ENCODE data around the gene OXCT2. TPM values are rescaled to one million over a fixed set of nuclear protein-coding genes. Genes with fewer than 3 reads are reported as not detected.
"Not testable (repeated sequence)": the region's sequence is repeated elsewhere in the genome, so short reads cannot be mapped to it uniquely, and the experiment has no call there.

The OXCT2 gene
- polyA plus RNA-seq, 1 donor from 2014 or later = not detected

- TF ChIP-seq EP300 (conservative IDR thresholded peaks at IDR 0.05; ENCODE audit: poor library complexity, severe bottlenecking) = no peak
Measured at GRCh38 chr1:39781349-39781715, 10.2 kb upstream of the OXCT2 start (continued).

GRCh38 chr1:39779821-39780220 lies 8.7 kb upstream of the OXCT2 start:
- Histone ChIP-seq H3K9me2 (ENCODE audit: insufficient read depth, low read length) (no peaks in the 10 kb centered on the region), H3K9me3 (ENCODE audit: low read length) (no peaks in the 10 kb centered on the region), H3K4me2 (ENCODE audit: low read length) (no peak overlapping the region), H3K9ac (ENCODE audit: low read length) (no peak overlapping the region), H3K27ac (ENCODE audit: low read length) (no peak overlapping the region), H3K4me3 (ENCODE audit: low read length) (no peak overlapping the region), H3F3A (ENCODE audit: insufficient read depth, low read length, poor library complexity, severe bottlenecking) (no peaks in the 10 kb centered on the region), H3K27me3 (ENCODE audit: insufficient read depth, low read depth, low read length) (no peaks in the 10 kb centered on the region), H3K36me3 (ENCODE audit: insufficient read depth, low read length) (no peaks in the 10 kb centered on the region), H4K20me1 (ENCODE audit: insufficient read depth) (no peaks in the 10 kb centered on the region), H2AFZ (ENCODE audit: low read depth, low read length) (no peak overlapping the region), H3K79me2 (replicated peaks; ENCODE audit: insufficient read depth, low read length) (no peaks in the 10 kb centered on the region)
- TF ChIP-seq MXI1 (conservative IDR thresholded peaks at IDR 0.05; ENCODE audit: poor library complexity, severe bottlenecking) (no peak), TAF1 (IDR thresholded peaks at IDR 0.05; ENCODE audit: low read depth) (no peak), POLR2AphosphoS5 (IDR thresholded peaks at IDR 0.05) (no peak), EP300 (conservative IDR thresholded peaks at IDR 0.05; ENCODE audit: poor library complexity, severe bottlenecking) (no peak), REST (IDR thresholded peaks at IDR 0.05; ENCODE audit: borderline replicate concordance) (no peak), RAD21 (conservative IDR thresholded peaks at IDR 0.05) (no peak), EZH2 (IDR thresholded peaks at IDR 0.05; ENCODE audit: borderline replicate concordance, insufficient read depth, low read length, poor library complexity, severe bottlenecking) (no peak), CTCF (IDR thresholded peaks at IDR 0.05; ENCODE audit: poor library complexity, severe bottlenecking) (no peak), SMC3 (conservative IDR thresholded peaks at IDR 0.05; ENCODE audit: poor library complexity) (no peak)

GRCh38 chr1:39779137-39779536 lies 8.0 kb upstream of the OXCT2 start:
- H3K79me2 ChIP-seq (replicated peaks; ENCODE audit: insufficient read depth, low read length) = no peaks in the 10 kb centered on the region
- no peak overlapping the region for H3K4me3 ChIP-seq (ENCODE audit: low read length)
- H3F3A ChIP-seq (ENCODE audit: insufficient read depth, low read length, poor library complexity, severe bottlenecking) = no peaks in the 10 kb centered on the region
- no peaks in the 10 kb centered on the region for H3K27me3 ChIP-seq (ENCODE audit: insufficient read depth, low read depth, low read length)
- no peak overlapping the region for H2AFZ ChIP-seq (ENCODE audit: low read depth, low read length)
- no peak for TF ChIP-seq CTCF (IDR thresholded peaks at IDR 0.05; ENCODE audit: poor library complexity, severe bottlenecking)
- no peak for TF ChIP-seq RAD21 (conservative IDR thresholded peaks at IDR 0.05)
- no peak for TF ChIP-seq REST (IDR thresholded peaks at IDR 0.05; ENCODE audit: borderline replicate concordance)
- H3K27ac ChIP-seq (ENCODE audit: low read length) = no peak overlapping the region
- no peak overlapping the region for H3K9ac ChIP-seq (ENCODE audit: low read length)
- H3K36me3 ChIP-seq (ENCODE audit: insufficient read depth, low read length) = no peaks in the 10 kb centered on the region
- no peak overlapping the region for H3K4me2 ChIP-seq (ENCODE audit: low read length)
- no peaks in the 10 kb centered on the region for H3K9me3 ChIP-seq (ENCODE audit: low read length)
- H4K20me1 ChIP-seq (ENCODE audit: insufficient read depth) = no peaks in the 10 kb centered on the region
- H3K9me2 ChIP-seq (ENCODE audit: insufficient read depth, low read length) = no peaks in the 10 kb centered on the region

GRCh38 chr1:39778463-39779099 lies 7.4 kb upstream of the OXCT2 start:
- H3K36me3 ChIP-seq (ENCODE audit: insufficient read depth, low read length); H3F3A ChIP-seq (ENCODE audit: insufficient read depth, low read length, poor library complexity, severe bottlenecking); H3K27me3 ChIP-seq (ENCODE audit: insufficient read depth, low read depth, low read length); H3K4me3 ChIP-seq (ENCODE audit: low read length); H3K9me2 ChIP-seq (ENCODE audit: insufficient read depth, low read length); H3K9me3 ChIP-seq (ENCODE audit: low read length); H4K20me1 ChIP-seq (ENCODE audit: insufficient read depth); H3K79me2 ChIP-seq (replicated peaks; ENCODE audit: insufficient read depth, low read length); H3K9ac ChIP-seq (ENCODE audit: low read length); H2AFZ ChIP-seq (ENCODE audit: low read depth, low read length); H3K4me2 ChIP-seq (ENCODE audit: low read length); H3K27ac ChIP-seq (ENCODE audit: low read length): not testable (repeated sequence)
